ENCODE results near the gene ANKS1A.

Gene ANKS1A

DNA sequence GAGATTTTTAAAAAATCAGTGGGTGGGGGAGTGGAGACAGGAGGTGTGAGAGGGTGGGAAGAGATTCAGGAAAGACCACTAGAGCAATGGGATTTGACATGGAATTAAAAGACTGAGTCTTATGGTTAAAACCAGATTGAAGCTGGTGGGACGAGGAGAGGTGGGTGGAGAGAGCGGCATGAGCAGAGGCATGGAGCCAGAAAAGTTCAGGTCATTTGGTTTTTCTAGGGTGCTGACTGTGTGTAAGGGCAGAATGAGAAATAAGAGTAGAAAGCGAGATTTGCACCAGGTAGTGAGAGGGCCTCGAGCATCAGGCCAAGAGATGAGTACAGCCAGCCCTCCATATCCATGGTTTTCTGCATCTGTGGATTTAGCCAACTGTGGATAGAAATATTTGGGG, 130.8 kb downstream of the ANKS1A start:
- DNase-seq (ENCODE audit: low read depth) = no peak
- H3K4me3 ChIP-seq (ENCODE audit: low read length) = no peak overlapping the region
- TF ChIP-seq, protein P1, sequence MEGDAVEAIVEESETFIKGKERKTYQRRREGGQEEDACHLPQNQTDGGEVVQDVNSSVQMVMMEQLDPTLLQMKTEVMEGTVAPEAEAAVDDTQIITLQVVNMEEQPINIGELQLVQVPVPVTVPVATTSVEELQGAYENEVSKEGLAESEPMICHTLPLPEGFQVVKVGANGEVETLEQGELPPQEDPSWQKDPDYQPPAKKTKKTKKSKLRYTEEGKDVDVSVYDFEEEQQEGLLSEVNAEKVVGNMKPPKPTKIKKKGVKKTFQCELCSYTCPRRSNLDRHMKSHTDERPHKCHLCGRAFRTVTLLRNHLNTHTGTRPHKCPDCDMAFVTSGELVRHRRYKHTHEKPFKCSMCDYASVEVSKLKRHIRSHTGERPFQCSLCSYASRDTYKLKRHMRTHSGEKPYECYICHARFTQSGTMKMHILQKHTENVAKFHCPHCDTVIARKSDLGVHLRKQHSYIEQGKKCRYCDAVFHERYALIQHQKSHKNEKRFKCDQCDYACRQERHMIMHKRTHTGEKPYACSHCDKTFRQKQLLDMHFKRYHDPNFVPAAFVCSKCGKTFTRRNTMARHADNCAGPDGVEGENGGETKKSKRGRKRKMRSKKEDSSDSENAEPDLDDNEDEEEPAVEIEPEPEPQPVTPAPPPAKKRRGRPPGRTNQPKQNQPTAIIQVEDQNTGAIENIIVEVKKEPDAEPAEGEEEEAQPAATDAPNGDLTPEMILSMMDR (IDR thresholded peaks at IDR 0.05; ENCODE audit: insufficient read depth, low read depth, low read length, missing control alignments) = no peak

DNA sequence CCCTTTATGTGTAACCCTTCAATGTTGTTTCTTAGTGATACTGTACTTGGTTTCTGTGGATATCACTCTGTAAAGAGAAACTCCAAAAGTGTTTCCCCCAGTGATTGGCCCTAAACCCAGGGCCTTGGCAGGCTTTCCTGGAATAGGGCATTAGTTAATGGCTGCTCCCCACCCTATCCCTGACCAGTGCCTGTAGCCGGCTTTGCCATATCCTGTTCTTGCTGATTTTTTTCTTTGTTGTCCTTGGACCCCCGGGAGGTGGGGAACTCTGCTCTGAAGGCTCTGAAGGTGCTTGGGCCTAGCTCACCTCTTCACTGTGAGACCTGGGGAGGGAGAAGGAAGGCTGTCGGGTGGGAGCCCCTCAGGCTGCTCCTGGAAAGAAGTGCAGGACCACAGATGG, 131.9 kb downstream of the ANKS1A start:
- TF ChIP-seq, protein P1 (IDR thresholded peaks at IDR 0.05; ENCODE audit: insufficient read depth, low read depth, low read length, missing control alignments) = no peak
- H3K4me3 ChIP-seq (ENCODE audit: low read length) = no peak overlapping the region
- no peak for DNase-seq (ENCODE audit: low read depth)

DNA sequence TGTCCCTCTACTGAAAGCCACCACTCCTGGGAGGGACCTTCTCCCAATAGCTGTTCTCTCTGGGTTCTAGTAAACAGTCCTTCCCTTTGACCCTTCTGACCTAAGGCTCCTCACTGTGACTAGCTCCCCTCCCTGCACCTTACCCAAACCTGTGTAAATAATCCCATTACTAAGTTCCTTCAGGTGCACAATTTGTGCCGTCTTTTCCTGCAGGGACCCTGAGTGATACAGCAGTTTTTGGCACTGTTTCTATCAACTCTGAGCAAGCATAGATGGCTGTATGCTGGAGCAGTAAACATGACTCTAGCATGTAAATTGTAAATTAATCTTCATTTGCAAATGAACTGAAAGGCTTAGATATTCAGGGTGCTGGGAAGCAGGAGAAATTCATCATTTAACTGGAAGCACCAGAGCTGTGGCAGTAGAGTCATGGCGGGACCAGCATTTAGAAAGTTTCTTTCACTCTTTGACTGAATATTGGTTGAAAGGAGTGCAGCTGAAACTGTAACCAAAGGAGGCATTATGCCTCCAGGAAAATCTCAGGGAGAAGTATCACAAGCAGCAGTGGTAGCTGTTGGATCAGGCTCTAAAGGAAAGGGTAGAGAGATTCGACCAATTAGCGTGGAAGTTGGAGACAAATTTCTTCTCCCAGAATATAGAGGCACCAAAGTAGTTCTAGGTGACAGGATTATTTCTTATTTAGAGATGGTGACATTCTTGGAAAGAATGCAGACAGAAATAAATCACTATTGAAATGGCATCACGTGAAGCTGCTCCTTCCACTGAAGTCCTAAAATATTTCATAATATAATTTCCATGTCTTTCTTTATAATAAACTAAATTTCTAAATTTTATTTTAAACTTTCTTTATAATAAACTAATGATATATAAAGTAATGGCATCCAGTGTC, 134.3 kb downstream of the ANKS1A start:
- H3K4me3 ChIP-seq (ENCODE audit: low read length) = no peak overlapping the region
- TF ChIP-seq, protein P1 (IDR thresholded peaks at IDR 0.05; ENCODE audit: insufficient read depth, low read depth, low read length, missing control alignments) = no peak
- no peak for DNase-seq (ENCODE audit: low read depth)

DNA sequence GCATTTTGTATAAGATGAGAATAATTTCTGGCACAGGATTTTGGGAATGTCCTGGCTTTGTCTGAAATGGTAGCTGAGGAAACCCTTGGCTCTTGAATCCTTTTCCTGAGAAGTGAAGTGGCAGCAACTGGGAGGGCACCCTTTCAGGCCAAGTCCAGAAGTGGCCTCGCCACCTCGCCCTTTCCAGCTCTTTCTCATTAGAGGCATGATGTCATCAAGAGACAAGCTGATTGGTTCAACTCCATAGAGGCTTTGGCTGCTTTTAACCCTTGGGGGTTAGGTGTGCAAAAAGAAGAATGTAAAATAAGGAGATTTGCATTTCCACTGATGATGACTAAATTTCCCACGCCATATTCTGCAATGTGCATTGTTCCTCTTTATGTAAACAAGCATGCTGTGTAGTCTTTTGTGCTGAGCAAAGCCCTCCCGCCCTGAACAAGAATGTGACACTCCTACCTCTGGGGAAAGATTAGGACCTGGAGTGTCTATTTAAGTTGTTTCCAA, 135.5 kb downstream of the ANKS1A start:
- peak; percentile 98 for DNase-seq (ENCODE audit: low read depth)
- TF ChIP-seq, protein P1 (IDR thresholded peaks at IDR 0.05; ENCODE audit: insufficient read depth, low read depth, low read length, missing control alignments) = no peak
- H3K4me3 ChIP-seq (ENCODE audit: low read length) = no peak overlapping the region

DNA sequence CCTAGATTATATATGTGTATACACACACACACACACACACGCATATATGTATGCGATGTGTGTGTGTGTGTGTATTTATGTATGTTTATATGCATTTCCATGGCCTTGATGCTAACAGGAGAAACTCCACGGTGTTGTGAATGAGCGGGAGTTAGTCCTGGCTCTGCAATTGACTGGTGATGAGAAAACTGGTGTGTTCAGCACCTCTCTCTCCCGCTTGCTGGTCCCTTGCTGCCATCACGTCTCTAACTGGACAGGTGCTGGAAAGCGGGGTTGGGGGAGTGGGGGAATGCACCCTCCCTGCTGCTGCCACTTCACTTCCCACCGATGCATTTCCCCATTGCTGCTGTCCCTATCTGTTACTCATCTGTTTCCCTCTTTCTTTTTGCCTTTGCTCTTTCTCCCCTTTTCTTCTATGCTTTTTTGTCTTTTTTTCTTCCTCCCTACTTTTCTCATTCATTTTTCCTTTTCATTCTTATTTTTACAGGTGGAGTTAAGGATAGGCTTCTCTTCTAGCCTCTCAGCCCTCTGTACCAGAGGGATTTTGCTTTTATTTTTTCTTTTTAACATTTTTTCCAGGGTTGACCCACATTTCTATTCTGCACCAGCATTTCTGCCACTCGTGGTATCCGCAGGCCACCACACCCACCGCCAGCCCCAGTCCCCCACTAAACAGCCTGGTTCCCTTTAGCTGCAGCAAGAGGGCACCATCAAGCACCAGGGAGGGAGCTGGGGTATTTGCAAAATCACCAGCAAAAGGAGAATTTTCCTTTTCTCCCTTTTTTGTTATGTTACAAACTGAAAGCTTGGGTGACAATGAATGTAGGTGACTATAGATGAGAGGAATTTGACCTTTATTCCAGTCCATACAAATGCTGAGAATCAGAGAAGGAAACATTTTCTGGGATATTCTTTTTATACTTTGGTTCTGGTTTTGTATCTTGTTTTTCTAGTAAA, 136.5 kb downstream of the ANKS1A start:
- TF ChIP-seq, protein P1 (IDR thresholded peaks at IDR 0.05; ENCODE audit: insufficient read depth, low read depth, low read length, missing control alignments) = no peak
- no peak overlapping the region for H3K4me3 ChIP-seq (ENCODE audit: low read length)
- peak; percentile 15 for DNase-seq (ENCODE audit: low read depth)

DNA sequence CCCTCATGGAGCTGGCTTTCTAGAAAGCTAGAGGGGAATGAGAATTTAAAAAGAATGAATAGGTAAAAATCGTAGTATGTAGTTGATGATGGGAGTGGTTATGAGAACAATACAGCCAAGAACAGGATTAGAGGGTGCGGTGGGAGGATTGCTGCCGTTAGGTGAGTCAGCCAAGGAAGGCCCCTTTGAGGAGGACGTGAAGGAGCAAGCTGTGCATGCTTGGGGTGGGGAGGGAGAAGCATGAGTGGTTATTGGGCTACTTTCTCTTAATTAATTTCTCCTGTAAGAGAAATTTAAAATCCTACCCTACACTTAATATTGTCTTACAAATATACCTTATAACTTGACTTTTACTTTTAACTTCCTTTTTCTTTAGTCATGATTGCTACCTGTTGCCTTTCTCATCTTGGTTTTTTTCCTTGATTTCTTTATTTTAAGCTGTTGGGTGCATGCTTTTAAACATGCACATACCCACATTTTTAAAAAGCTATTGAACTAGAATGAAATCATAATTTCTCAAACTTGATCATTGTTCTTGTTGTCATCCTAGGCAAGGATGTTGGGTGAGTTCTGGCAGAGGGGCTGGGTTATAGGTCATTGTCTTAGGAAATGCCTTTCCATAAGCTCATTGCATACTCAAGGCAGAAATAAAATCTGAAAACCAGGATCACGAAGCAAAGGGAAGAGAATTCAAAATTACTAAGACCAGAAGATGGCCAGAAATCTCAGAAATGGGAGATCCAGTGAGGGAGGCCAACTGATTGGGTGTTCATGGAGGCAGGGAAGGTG, 137.6 kb downstream of the ANKS1A start:
- no peak overlapping the region for H3K4me3 ChIP-seq (ENCODE audit: low read length)
- TF ChIP-seq, protein P1 (IDR thresholded peaks at IDR 0.05; ENCODE audit: insufficient read depth, low read depth, low read length, missing control alignments) = no peak
- peak; percentile 96 for DNase-seq (ENCODE audit: low read depth)
